ENCODE data around the gene SH2D1B.

The SH2D1B gene

DNA sequence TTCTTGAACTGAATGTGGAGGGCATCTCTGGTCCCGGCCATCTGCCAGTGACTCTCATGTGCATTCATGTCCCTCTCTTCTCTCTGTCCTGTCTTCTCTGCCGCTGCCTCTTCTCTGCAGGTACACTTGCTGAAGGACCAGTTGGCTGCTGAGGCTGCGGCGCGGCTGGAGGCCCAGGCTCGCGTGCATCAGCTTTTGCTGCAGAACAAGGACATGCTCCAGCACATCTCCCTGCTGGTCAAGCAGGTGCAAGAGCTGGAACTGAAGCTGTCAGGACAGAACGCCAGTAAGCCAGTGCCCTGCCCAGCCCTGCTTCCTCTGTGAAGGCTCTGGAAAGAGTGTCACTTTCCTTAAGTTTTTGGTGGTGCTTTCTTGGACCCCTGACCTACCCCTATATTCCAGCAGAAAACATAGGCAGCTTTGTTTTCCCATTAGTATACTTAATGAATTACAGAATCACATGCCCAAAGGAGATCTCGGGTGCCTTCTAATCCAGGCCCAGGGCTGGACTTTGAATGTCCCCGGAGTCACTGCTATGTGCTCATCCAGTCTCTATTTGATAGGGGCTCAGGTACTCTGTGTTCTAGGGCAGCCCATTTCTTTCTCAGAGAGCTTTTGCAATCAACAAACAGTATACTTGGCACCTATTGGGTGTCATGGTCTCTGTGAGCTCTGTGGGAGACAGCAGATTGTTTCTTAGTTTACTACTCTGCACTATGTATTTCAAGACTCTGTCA lies 46.5 kb downstream of the SH2D1B start:
- H3K4me3 ChIP-seq (ENCODE audit: low read length in 2 of 2) = no peak overlapping the region
- no peaks in the 10 kb centered on the region for H3K9me3 ChIP-seq (ENCODE audit: control insufficient read depth in 2 of 2, low read length in 2 of 2)
- H3K27ac ChIP-seq (ENCODE audit: low read depth in 2 of 2, low read length in 2 of 2) = no peak overlapping the region
- no peaks in the 10 kb centered on the region for H3K27me3 ChIP-seq (ENCODE audit: control insufficient read depth in 2 of 2, insufficient read depth in 2 of 2, low read length in 2 of 2)
- H3K4me1 ChIP-seq (ENCODE audit: control insufficient read depth in 2 of 2, insufficient read depth in 2 of 2, low read length in 2 of 2) = peaks cover 30 to 35% of the 10 kb centered on the region in 2 donors
- H3K9ac ChIP-seq (ENCODE audit: low read depth in 1 of 2, low read length in 2 of 2) = no peak overlapping the region
- no peaks in the 10 kb centered on the region for H3K36me3 ChIP-seq (ENCODE audit: control insufficient read depth in 2 of 2, insufficient read depth in 2 of 2, low read length in 2 of 2)

DNA sequence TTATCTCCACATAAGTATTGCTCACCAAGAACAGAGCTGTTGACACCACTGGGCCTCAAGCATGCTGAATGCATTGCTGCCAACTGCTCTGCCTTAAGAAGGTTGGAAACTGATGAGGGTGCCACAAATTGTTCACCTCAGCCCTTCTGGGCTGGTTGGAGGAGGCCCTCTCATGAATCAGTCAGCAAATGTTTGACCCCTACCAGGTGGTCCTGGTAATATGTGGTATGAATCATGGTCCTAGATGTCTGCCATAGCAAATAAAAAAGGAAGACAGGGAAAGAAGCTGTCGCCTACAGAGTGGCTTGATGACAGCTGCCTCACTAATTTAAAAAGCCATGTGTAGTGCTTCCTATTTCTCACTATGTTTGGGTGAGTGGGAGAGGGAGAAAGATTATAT lies 47.4 kb downstream of the SH2D1B start:
- H3K27ac ChIP-seq (ENCODE audit: low read depth in 2 of 2, low read length in 2 of 2) = no peak overlapping the region
- no peak overlapping the region for H3K4me3 ChIP-seq (ENCODE audit: low read length in 2 of 2)
- no peaks in the 10 kb centered on the region for H3K9me3 ChIP-seq (ENCODE audit: control insufficient read depth in 2 of 2, low read length in 2 of 2)
- no peak overlapping the region for H3K9ac ChIP-seq (ENCODE audit: low read depth in 1 of 2, low read length in 2 of 2)
- H3K36me3 ChIP-seq (ENCODE audit: control insufficient read depth in 2 of 2, insufficient read depth in 2 of 2, low read length in 2 of 2) = no peaks in the 10 kb centered on the region
- peaks cover 29 to 32% of the 10 kb centered on the region in 2 donors for H3K4me1 ChIP-seq (ENCODE audit: control insufficient read depth in 2 of 2, insufficient read depth in 2 of 2, low read length in 2 of 2)
- H3K27me3 ChIP-seq (ENCODE audit: control insufficient read depth in 2 of 2, insufficient read depth in 2 of 2, low read length in 2 of 2) = no peaks in the 10 kb centered on the region

DNA sequence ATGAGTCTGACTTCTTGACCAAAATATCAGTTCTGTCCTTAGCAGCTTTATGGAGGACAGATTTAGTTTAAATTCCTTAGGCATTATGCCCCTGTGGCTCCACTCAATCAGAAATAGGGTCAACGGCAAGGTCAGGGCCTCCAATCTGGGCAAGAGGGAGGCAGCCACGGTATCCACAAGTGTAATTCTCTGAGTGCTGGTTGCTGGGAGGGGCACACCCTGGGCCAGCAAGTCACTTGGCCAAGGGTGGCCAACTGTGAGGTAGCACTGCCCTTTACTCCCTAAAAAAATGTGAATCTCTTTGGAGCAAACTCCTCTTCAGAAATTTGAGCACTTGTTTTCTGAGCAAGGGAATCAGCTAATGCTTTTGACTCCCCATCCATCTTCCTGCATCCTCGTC lies 48.1 kb downstream of the SH2D1B start:
- Histone ChIP-seq H3K9ac (ENCODE audit: low read depth in 1 of 2, low read length in 2 of 2) (no peak overlapping the region), H3K27me3 (ENCODE audit: control insufficient read depth in 2 of 2, insufficient read depth in 2 of 2, low read length in 2 of 2) (no peaks in the 10 kb centered on the region), H3K27ac (ENCODE audit: low read depth in 2 of 2, low read length in 2 of 2) (no peak overlapping the region), H3K36me3 (ENCODE audit: control insufficient read depth in 2 of 2, insufficient read depth in 2 of 2, low read length in 2 of 2) (no peaks in the 10 kb centered on the region), H3K9me3 (ENCODE audit: control insufficient read depth in 2 of 2, low read length in 2 of 2) (no peaks in the 10 kb centered on the region), H3K4me3 (ENCODE audit: low read length in 2 of 2) (no peak overlapping the region), H3K4me1 (ENCODE audit: control insufficient read depth in 2 of 2, insufficient read depth in 2 of 2, low read length in 2 of 2) (peaks cover 22 to 29% of the 10 kb centered on the region in 2 donors)

DNA sequence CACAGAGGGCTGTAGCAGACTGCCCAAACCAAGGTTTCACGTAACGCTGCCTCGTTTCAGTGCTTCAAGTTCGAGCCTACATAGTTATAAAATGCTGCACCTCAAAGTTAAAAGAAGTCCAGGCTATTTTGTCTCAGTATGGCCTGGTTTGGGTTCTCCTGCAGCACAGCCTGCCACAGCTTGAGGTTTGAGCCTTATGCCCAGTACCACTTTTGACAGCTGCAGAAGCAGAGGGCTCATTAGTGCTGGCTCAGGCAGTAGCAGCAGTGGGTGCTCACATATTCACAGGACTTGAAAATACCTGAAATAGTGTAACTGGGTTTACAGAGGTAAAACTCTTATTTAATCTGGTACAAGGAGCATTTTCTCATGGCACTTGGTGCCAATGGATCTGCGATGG lies 50.6 kb downstream of the SH2D1B start:
- no peaks in the 10 kb centered on the region for H3K36me3 ChIP-seq (ENCODE audit: control insufficient read depth in 2 of 2, insufficient read depth in 2 of 2, low read length in 2 of 2)
- H3K4me3 ChIP-seq (ENCODE audit: low read length in 2 of 2) = no peak overlapping the region
- no peak overlapping the region for H3K9ac ChIP-seq (ENCODE audit: low read depth in 1 of 2, low read length in 2 of 2)
- H3K4me1 ChIP-seq (ENCODE audit: control insufficient read depth in 2 of 2, insufficient read depth in 2 of 2, low read length in 2 of 2) = peaks cover 7 to 23% of the 10 kb centered on the region in 2 donors
- no peaks in the 10 kb centered on the region for H3K9me3 ChIP-seq (ENCODE audit: control insufficient read depth in 2 of 2, low read length in 2 of 2)
- H3K27me3 ChIP-seq (ENCODE audit: control insufficient read depth in 2 of 2, insufficient read depth in 2 of 2, low read length in 2 of 2) = no peaks in the 10 kb centered on the region
- peak overlapping the region in 1 of 2 donors; percentile 43 for H3K27ac ChIP-seq (ENCODE audit: low read depth in 2 of 2, low read length in 2 of 2)

DNA sequence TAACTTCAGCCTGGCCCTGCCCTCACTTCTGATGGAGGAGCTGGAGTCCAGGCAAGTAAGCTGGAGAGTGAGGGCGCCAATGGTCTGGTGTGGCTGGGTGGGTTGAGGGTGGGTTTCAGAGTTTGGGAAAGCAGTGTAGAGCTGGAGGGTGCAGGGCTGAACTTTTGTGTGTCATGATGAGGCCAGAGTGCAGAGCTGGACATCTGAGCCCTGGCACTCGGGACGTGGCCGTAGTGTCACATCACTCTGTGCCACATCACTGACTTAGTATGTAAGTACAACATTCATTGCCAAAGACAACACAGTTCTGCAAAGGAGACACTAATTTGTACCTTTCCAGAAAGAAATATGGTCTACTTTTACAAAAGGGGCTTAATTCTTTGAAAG lies 51.1 kb downstream of the SH2D1B start:
- peak overlapping the region; percentile 13 to 68 for H3K27ac ChIP-seq (ENCODE audit: low read depth in 2 of 2, low read length in 2 of 2)
- H3K36me3 ChIP-seq (ENCODE audit: control insufficient read depth in 2 of 2, insufficient read depth in 2 of 2, low read length in 2 of 2) = no peaks in the 10 kb centered on the region
- H3K9me3 ChIP-seq (ENCODE audit: control insufficient read depth in 2 of 2, low read length in 2 of 2) = no peaks in the 10 kb centered on the region
- H3K27me3 ChIP-seq (ENCODE audit: control insufficient read depth in 2 of 2, insufficient read depth in 2 of 2, low read length in 2 of 2) = no peaks in the 10 kb centered on the region
- H3K9ac ChIP-seq (ENCODE audit: low read depth in 1 of 2, low read length in 2 of 2) = peak overlapping the region in 1 of 2 donors; percentile 39
- H3K4me3 ChIP-seq (ENCODE audit: low read length in 2 of 2) = no peak overlapping the region
- peaks cover 7 to 23% of the 10 kb centered on the region in 2 donors for H3K4me1 ChIP-seq (ENCODE audit: control insufficient read depth in 2 of 2, insufficient read depth in 2 of 2, low read length in 2 of 2)

DNA sequence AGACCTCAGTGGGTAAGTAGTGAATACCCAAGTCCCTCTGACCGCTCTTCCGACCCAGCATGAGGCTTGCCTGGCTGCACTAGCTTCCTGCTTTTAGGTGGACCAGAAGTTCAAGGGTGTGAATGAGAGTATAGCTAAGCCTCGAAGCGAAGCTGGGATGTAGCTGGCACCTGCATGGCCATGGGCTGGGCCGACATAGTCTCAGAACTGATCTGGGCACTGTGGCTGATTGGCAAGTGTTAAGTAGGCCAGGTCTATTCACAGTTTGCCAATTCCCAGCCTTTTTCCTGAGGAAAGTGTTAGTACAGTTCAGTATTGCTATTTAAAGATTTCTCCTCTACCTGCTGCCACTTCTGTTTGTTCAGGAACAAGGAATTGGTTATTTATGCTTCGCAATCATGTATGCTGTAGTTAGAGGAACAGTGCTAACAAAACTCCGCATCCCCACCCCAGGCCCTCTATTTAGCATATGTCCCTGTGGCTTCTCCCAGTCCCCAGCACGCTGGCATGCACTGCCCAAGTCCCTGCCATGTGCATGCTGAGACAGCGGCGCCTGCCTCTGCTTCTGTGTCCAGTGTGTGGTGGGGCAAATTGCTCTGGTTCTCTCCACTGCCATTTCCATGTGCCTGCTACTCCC lies 51.6 kb downstream of the SH2D1B start:
- Histone ChIP-seq H3K4me3 (ENCODE audit: low read length in 2 of 2) (no peak overlapping the region), H3K4me1 (ENCODE audit: control insufficient read depth in 2 of 2, insufficient read depth in 2 of 2, low read length in 2 of 2) (peaks cover 7 to 23% of the 10 kb centered on the region in 2 donors)

DNA sequence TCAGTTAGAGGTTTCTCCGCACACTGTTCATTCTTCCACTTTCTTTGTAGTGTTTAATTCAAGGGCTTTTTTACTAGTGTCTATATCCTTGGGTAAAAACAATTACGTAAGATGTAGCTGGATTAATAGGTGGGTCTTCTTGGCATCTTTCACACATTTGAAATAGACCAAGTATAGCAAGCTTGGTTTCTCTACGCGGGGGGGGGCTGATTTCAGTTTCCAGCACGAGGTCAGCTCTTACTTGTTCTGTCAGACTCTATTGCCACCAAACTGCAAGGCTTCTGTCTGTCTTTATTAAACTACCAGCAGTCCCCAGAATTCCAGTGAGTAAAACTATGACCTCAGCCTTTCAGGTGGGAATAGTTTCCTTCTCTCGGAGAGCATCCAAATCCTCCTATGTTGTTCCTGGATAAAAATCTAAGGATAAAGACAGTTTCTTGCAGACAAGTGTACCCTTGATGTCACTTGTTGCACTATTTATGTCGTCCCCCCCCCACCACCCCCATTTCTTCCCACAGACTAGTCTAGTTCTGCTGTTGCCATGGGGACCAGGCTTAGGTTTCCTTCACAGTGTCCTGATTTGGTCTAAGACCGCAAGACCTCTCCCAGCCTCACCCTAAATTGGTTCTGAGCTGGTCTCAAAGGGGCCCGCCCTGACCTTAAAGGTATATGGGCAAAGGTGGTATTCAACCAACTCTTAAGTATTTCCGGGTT lies 52.3 kb downstream of the SH2D1B start:
- Histone ChIP-seq H3K4me3 (ENCODE audit: low read length in 2 of 2) (no peak overlapping the region), H3K9ac (ENCODE audit: low read depth in 1 of 2, low read length in 2 of 2) (peak overlapping the region in 1 of 2 donors; percentile 39), H3K27ac (ENCODE audit: low read depth in 2 of 2, low read length in 2 of 2) (peak overlapping the region; percentile 62 to 68), H3K27me3 (ENCODE audit: control insufficient read depth in 2 of 2, insufficient read depth in 2 of 2, low read length in 2 of 2) (no peaks in the 10 kb centered on the region), H3K36me3 (ENCODE audit: control insufficient read depth in 2 of 2, insufficient read depth in 2 of 2, low read length in 2 of 2) (peaks cover 0 to 7% of the 10 kb centered on the region in 2 donors), H3K9me3 (ENCODE audit: control insufficient read depth in 2 of 2, low read length in 2 of 2) (no peaks in the 10 kb centered on the region), H3K4me1 (ENCODE audit: control insufficient read depth in 2 of 2, insufficient read depth in 2 of 2, low read length in 2 of 2) (peaks cover 7 to 23% of the 10 kb centered on the region in 2 donors)

More for the DNA sequence above, 51.6 kb downstream of the SH2D1B start:
- peak overlapping the region; percentile 10 to 39 for H3K9ac ChIP-seq (ENCODE audit: low read depth in 1 of 2, low read length in 2 of 2)
- no peaks in the 10 kb centered on the region for H3K27me3 ChIP-seq (ENCODE audit: control insufficient read depth in 2 of 2, insufficient read depth in 2 of 2, low read length in 2 of 2)
- peaks cover 0 to 3% of the 10 kb centered on the region in 2 donors for H3K36me3 ChIP-seq (ENCODE audit: control insufficient read depth in 2 of 2, insufficient read depth in 2 of 2, low read length in 2 of 2)
- H3K27ac ChIP-seq (ENCODE audit: low read depth in 2 of 2, low read length in 2 of 2) = peak overlapping the region; percentile 62 to 68
- H3K9me3 ChIP-seq (ENCODE audit: control insufficient read depth in 2 of 2, low read length in 2 of 2) = no peaks in the 10 kb centered on the region

DNA sequence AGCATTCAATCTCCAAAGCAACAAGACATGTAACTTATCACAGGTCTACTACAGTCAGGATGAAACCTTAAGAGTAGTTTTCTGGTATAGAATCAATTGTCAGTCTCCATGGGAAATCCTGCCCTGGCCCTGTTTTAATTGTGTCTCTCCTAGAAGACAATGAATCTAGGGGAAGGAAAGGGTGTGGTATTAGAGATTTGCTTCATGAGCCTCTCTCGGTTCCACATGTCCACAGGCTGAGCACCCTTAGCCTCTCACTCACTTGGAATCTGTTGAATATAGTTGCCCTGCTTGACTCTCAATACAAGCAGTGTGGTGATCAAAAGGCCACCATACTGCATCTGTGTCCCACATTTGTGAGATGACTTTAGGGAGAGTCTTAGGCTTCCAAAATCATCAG lies 53.0 kb downstream of the SH2D1B start:
- Histone ChIP-seq H3K9ac (ENCODE audit: low read depth in 1 of 2, low read length in 2 of 2) (no peak overlapping the region), H3K4me1 (ENCODE audit: control insufficient read depth in 2 of 2, insufficient read depth in 2 of 2, low read length in 2 of 2) (peaks cover 7 to 23% of the 10 kb centered on the region in 2 donors), H3K4me3 (ENCODE audit: low read length in 2 of 2) (no peak overlapping the region), H3K36me3 (ENCODE audit: control insufficient read depth in 2 of 2, insufficient read depth in 2 of 2, low read length in 2 of 2) (peaks cover 0 to 7% of the 10 kb centered on the region in 2 donors), H3K27me3 (ENCODE audit: control insufficient read depth in 2 of 2, insufficient read depth in 2 of 2, low read length in 2 of 2) (no peaks in the 10 kb centered on the region), H3K9me3 (ENCODE audit: control insufficient read depth in 2 of 2, low read length in 2 of 2) (no peaks in the 10 kb centered on the region), H3K27ac (ENCODE audit: low read depth in 2 of 2, low read length in 2 of 2) (peak overlapping the region in 1 of 2 donors; percentile 68)

DNA sequence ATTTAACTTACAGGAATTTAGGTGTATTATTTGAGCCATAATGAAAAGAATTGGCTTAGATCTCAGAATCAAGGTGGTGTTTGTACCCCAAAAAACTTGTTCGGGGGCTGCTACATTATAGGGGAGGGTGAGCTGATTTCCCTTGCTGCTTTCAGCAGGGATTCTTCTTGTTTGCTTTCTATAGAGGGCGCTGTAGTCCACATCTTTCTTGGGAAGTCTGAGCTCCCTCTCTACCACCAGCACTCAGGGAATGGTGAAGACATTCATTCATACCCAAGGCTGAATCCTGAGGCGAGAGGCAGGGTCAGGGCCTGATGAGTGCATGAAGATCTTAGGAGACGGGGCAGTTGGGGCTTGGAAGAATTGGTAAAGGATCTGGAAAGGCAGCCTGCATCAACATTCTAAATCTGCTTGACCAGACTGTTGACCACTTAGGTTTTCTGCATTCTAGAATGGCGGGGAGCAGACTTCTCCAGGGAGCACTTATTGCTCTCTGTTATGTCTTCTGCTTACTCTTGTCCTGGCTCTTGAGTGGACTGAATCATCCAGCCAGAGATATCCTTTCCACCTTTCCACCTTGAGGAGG lies 54.2 kb downstream of the SH2D1B start:
- Histone ChIP-seq H3K27me3 (ENCODE audit: control insufficient read depth in 2 of 2, insufficient read depth in 2 of 2, low read length in 2 of 2) (no peaks in the 10 kb centered on the region), H3K36me3 (ENCODE audit: control insufficient read depth in 2 of 2, insufficient read depth in 2 of 2, low read length in 2 of 2) (peaks cover 0 to 7% of the 10 kb centered on the region in 2 donors), H3K9me3 (ENCODE audit: control insufficient read depth in 2 of 2, low read length in 2 of 2) (no peaks in the 10 kb centered on the region), H3K4me1 (ENCODE audit: control insufficient read depth in 2 of 2, insufficient read depth in 2 of 2, low read length in 2 of 2) (peaks cover 9 to 17% of the 10 kb centered on the region in 2 donors), H3K4me3 (ENCODE audit: low read length in 2 of 2) (no peak overlapping the region), H3K27ac (ENCODE audit: low read depth in 2 of 2, low read length in 2 of 2) (no peak overlapping the region), H3K9ac (ENCODE audit: low read depth in 1 of 2, low read length in 2 of 2) (no peak overlapping the region)

DNA sequence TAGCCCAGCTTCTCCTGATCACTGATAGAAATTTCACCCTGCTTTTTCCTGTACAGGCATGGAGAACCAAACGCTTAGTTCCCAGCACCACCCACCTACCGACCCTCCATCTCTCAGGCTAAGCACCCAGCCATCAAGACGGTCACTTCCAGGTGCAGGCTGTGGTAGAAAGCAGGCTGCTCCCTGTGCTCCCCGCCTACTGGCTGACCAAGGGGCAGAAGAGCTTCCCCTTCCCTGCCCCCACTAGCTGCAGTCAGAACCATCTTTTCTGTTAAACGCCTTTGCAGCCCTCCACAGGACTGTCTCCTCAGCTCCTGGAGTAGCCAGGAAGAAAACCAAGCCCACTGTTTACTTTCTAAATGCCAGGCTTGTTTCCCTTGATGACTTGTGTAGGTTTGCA lies 58.2 kb downstream of the SH2D1B start:
- Histone ChIP-seq H3K27ac (ENCODE audit: low read depth in 2 of 2, low read length in 2 of 2) (no peak overlapping the region), H3K9ac (ENCODE audit: low read depth in 1 of 2, low read length in 2 of 2) (no peak overlapping the region), H3K9me3 (ENCODE audit: control insufficient read depth in 2 of 2, low read length in 2 of 2) (no peaks in the 10 kb centered on the region), H3K4me1 (ENCODE audit: control insufficient read depth in 2 of 2, insufficient read depth in 2 of 2, low read length in 2 of 2) (peaks cover 13 to 17% of the 10 kb centered on the region in 2 donors), H3K4me3 (ENCODE audit: low read length in 2 of 2) (no peak overlapping the region), H3K36me3 (ENCODE audit: control insufficient read depth in 2 of 2, insufficient read depth in 2 of 2, low read length in 2 of 2) (peaks cover 0 to 7% of the 10 kb centered on the region in 2 donors), H3K27me3 (ENCODE audit: control insufficient read depth in 2 of 2, insufficient read depth in 2 of 2, low read length in 2 of 2) (no peaks in the 10 kb centered on the region)
